Cortex of kidney (tissue), 1 donor: ENCODE results near the gene CCL28.
"Not testable (repeated sequence)": the region's sequence is repeated elsewhere in the genome, so short reads cannot be mapped to it uniquely, and the experiment has no call there.

Experiments
- DNase-seq: peaks from one replicate; lab custom pipeline; 2025; lab: John Stamatoyannopoulos, UW

The CCL28 gene

DNA sequence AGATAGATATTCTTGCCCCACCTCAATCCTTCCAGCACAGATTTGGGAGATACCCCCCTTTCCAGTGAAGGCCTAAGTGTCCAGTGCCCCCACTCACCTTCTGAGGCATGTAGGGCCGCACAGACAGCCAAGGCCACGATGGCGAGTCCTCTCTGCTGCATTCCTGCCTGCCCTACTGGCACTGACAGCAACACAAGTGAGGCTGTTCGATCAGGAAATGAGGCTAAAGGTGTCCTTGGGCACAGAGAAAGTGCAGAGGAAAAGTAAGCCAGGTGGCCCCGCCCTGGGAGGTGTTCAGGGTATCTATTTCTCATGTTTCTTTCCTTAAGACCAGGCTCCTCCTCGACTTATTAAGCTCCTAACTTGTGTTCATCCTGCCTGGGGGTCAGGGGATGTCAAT, at the start of gene CCL28:
Gene CCL28 (minus strand): TSS at position 236 of the 400 bp plus-strand sequence. CDS start 75 bp downstream, at position 161.
- no peak for DNase-seq

DNA sequence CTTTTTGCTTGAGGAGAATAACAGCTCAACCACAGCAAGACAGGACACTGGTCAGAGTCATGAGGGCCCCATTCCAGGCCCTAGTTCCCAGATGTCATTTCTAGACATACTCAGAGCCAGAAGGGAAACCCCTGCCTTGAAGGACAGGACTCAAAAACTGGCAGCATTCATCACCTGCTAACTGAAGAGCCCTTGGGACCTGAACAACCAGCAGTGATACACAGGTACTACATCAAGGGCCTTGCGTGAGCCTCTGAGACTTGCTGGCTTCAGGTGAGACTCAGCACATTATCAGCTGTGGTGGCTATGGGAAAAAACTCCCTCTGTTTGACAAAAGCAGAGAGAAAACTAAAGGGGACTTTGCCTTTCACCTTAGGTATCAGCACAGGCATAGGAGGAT, 48.9 kb upstream of the CCL28 start:
- no peak for DNase-seq

- DNase-seq = no peak
Observed at GRCh38 chr5:43456556-43456955, 44.4 kb upstream of the CCL28 start.

DNA sequence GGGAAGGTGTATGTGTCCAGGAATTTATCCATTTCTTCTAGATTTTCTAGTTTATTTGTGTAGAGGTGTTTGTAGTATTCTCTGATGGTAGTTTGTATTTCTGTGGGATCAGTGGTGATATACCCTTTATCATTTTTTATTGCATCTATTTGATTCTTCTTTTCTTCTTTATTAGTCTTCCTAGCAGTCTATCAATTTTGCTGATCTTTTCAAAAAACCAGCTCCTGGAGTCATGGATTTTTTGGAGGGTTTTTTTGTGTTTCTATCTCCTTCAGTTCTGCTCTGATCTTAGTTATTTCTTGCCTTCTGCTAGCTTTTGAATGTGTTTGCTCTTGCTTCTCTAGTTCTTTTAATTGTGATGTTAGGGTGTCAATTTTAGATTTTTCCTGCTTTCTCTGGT, 29.4 kb upstream of the CCL28 start:
- DNase-seq = not testable (repeated sequence)

GRCh38 chr5:43437062-43437660, 25.0 kb upstream of the CCL28 start:
- DNase-seq = no peak

GRCh38 chr5:43433382-43433781, 21.2 kb upstream of the CCL28 start:
- DNase-seq = no peak

- DNase-seq = no peak
Observed at GRCh38 chr5:43432486-43433375, 20.5 kb upstream of the CCL28 start.

DNA sequence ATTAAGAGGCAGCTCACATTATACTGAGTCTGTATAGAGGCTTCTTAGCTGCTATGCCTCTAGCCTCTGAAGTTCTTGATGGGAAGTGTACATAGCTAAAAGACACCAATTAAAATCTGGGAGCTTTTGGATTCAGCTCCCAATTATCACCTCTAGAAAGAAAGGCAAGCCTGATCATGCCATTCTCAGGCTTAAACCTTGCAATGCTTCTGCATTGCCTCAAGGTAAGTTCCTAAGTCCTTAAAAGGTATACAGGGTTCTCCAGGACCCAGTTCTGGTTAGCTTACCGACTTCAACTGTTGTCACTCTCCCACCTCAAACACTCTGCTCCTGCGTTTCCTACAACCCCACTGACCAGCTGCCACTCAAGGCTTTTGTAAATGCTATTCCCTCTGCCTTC, 17.5 kb upstream of the CCL28 start:
- DNase-seq = no peak

- DNase-seq = no peak
Observed at GRCh38 chr5:43429016-43429415, 16.8 kb upstream of the CCL28 start.

GRCh38 chr5:43427306-43427705, 15.1 kb upstream of the CCL28 start:
- no peak for DNase-seq

DNA sequence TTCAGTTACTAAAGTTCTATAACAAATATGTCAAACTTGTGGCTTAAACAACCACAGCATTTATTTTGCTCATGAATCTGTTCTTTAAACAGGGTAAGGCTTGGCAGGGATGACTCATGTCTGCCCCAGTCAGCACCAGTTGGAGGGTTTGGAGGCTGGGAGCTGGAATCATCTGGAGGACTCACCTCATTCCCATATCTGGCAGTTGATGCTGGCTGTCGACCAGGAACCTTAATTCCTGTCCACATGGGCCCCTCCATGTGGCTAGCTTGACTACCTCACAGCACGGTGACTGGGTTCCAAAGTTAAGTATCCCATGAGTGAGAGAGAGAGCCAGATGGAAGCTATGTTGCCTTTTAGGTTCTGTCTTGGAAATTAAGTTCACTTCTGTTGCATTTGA, 13.8 kb upstream of the CCL28 start:
- no peak for DNase-seq

DNA sequence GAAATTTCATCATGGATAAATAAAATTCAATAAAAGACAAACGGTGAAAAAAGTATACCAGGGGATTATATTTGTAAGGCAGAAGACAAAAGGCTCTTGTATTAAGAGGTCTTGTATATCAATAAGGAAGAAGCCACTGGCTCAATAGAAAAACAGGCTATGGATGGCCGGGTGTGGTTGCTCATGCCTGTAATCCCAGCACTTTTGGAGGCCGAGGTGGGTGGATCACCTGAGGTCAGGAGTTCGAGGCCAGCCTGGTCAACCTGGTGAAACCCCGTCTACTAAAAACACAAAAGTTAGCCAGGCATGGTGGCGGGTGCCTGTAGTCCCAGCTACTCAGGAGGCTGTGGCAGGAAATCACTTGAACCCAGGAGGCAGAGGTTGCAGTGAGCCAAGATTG, 10.9 kb upstream of the CCL28 start:
- DNase-seq = not testable (repeated sequence)

DNA sequence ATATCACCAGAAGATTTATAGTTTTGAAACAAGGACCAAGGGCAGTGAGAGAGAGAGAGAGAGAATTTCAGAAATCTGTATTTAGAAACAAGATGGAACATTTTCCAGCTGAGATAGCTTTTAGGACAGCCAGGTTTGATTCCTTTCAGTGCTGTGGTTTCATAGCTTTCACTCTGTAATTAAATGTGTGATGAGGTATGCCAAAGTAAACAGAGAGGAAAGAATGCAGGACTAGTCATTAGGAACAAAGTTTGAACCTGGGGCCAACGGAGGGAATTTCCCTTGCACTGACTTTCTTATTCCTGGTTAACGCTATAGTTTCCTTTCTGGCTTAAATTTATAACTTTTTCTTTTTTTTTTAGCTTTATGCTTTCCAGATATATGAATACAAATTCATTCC, 10.0 kb upstream of the CCL28 start:
- no peak for DNase-seq

- DNase-seq = no peak
Observed at GRCh38 chr5:43421450-43422133, 9.4 kb upstream of the CCL28 start.

GRCh38 chr5:43420241-43420640, 8.1 kb upstream of the CCL28 start:
- DNase-seq = no peak

DNA sequence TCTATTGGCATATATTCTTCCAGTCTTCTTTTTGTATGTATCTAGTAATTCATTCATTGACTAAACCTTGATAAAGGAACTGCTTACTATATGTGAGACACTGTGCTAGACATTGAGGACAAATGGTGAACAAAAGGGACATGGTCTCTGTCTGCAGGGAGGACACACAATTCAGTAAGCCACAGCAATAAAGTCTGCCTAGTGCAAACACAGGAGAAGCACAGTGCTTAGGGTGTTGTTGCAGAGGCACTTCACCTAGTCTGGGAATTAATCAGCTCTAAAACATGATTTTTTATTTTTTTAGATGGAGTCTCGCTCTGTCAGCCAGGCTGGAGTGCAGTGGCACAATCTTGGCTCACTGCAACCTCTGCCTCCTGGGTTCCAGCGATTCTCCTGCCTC, 6.4 kb upstream of the CCL28 start:
- DNase-seq = no peak

- DNase-seq = no peak
Observed at GRCh38 chr5:43416803-43417394, 4.7 kb upstream of the CCL28 start.

- no peak for DNase-seq
Observed at GRCh38 chr5:43415935-43416802, 4.0 kb upstream of the CCL28 start.

- no peak for DNase-seq
Observed at GRCh38 chr5:43413966-43414365, 1.8 kb upstream of the CCL28 start.

DNA sequence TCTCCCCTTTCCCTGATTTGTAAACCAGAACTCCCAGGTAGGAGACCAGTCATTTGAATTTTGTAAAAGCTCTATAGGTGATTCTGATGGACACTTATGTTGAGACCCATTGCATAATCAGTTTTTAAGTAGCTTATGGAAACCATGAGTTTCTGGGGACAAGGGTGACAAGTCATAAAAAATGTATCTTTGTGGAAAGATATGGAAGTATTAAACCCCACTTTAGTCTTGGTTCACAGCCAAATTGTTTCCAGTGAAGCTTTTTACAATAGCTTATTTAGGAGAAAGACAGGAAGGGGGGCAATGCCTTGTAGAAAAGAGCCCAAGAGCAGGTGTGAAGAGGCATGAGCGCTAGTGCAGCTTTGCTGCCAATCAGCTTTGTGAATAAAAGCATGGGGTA, 453 bp upstream of the CCL28 start:
- no peak for DNase-seq

- DNase-seq = no peak
Observed at GRCh38 chr5:43411495-43411894, 696 bp downstream of the CCL28 start.

GRCh38 chr5:43410414-43410813, 1.8 kb downstream of the CCL28 start:
- no peak for DNase-seq
